Skeletal muscle cell (primary cell): Measurements from ENCODE around the gene SLC18B1.
"Not testable (repeated sequence)": the region's sequence is repeated elsewhere in the genome, so short reads cannot be mapped to it uniquely, and the experiment has no call there.

ENCODE experiments used
- DNase-seq: peaks from one replicate; pipeline ENCODE4 v3.0.0-alpha.2; 2010; ENCODE audit warnings: low read depth
- H3K4me3 ChIP-seq: 2 replicates; pipeline ENCODE4 v1.5.1; 2011; ENCODE audit warnings: low read depth, mild to moderate bottlenecking, control low read depth, low read length, moderate library complexity

Gene SLC18B1

GRCh38 chr6:132804251-132804650 lies 5.8 kb upstream of the SLC18B1 start:
- no peak overlapping the region for H3K4me3 ChIP-seq
- DNase-seq, result no peak

- H3K4me3 ChIP-seq, result no peak overlapping the region
- no peak for DNase-seq
Measured at GRCh38 chr6:132800656-132801055, 2.2 kb upstream of the SLC18B1 start.

DNA sequence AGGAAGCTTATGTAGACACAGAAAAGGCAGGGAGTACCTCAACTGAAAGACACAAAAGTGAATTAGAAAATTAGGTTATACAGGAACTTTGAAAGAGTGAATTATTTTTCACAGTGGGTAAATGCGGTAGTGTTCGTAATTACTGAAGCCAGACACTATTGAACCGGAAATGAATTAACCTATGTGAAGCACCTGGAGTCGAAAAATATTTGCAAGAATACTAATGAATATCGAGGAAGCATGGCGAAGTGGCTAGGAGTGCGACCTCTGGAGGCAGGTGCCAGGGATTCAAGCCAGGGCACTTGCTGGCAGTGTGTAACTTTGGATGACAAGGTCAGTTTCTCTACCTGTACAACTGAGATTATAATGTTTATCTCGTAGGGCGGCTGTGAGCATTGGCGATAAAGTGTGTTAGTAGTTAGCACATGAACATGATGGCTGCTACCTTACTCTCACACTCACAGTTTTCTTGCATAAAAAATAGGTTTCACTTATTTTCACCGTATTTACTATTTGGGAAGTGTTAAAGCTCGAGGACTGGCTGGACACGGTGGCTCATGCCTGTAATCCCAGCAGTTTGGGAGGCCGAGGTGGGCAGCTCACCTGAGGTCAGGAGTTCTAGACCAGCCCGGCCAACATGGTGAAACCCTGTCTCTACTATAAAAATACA lies 567 bp upstream of the SLC18B1 start:
- no peak for DNase-seq
- peak overlapping the region; percentile 72 for H3K4me3 ChIP-seq

GRCh38 chr6:132795461-132795860 lies 3.0 kb downstream of the SLC18B1 start:
- no peak overlapping the region for H3K4me3 ChIP-seq
- DNase-seq, result no peak

DNA sequence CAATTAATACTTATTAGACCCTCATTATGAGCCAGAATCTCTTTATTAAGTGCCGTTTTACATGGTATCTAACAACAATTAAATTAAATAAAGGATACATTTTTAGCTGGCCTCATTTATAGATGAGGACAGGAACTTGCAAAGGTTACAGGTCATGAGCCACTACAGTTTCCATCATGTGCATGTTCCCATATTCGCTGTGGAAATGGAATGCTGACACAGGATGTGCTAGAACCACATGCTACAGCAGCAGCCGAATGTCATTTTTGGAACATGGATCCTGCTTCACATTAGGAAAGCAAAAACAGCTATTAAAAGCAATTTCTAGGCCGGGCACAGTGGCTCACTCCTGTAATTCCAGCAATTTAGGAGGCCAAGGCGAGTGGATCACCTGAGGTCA lies 5.9 kb downstream of the SLC18B1 start:
- no peak for DNase-seq
- no peak overlapping the region for H3K4me3 ChIP-seq

DNA sequence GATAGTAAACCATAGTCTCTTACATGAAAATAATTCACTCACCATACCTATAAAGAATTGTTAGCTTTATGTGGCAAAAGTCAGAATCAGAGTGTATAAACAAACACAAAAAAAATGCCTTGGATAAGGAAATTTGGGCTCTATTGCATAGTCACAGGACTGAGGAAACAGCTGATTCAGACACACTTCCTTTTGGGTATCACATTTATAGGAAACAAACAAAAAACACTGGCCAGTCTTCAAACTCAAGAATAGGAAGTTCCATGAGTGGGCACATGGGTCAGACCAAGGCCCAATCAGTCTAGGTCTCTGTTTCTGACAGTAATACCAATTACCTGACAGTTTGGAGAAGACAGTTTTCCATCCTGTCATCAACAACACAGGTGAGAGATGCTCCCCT lies 8.0 kb downstream of the SLC18B1 start:
- no peak for DNase-seq
- H3K4me3 ChIP-seq, result no peak overlapping the region

- DNase-seq, result no peak
- H3K4me3 ChIP-seq, result no peak overlapping the region
Measured at GRCh38 chr6:132789396-132789776, 9.1 kb downstream of the SLC18B1 start.

GRCh38 chr6:132788658-132789395 lies 9.6 kb downstream of the SLC18B1 start:
- H3K4me3 ChIP-seq, result no peak overlapping the region
- DNase-seq, result no peak

DNA sequence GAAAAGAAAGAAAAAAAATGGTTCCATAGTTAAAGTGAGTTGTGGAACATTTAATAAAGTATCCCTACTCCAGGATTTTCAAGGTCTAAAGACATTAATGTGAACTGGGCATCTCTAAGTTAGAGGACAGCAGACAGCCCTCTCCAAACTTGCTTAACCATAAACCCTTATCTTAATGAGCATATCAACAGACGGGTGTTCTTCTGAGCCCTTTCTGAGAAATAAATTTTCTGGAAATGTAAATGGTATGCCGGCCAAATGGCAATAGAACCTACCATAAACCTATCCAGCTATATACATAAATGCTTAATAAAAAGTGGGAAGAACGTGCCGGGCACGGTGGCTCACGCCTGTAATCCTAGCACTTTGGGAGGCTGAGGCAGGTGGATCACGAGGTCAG lies 12.5 kb downstream of the SLC18B1 start:
- H3K4me3 ChIP-seq, result no peak overlapping the region
- no peak for DNase-seq

DNA sequence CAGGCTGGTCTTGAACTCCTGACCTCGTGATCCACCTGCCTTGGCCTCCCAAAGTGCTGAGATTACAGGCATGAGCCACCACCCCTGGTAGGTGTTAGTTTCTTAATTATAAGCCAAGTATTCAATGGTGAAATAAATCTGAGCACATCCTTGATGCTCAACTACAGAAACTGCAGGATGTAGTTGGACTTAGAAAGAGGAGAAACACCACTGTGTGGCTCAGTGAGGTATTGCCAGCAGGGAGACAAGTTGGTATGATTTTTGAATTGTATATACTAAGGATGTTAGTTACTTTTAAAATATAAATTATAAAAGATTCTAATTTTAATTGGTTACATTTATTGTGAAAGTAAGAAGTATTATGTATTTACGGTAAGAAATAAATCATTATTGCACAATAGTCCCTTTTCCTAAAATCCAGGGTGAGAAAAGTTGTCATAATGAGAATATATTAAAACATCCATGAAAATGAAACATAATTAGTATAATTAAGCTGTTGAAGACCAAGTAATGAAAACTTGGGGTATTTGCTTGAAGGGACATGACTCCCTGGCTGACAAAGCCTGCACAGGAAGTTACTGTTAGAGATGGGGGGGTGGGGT lies 17.6 kb downstream of the SLC18B1 start:
- no peak for DNase-seq

GRCh38 chr6:132777881-132778280 lies 20.6 kb downstream of the SLC18B1 start:
- H3K4me3 ChIP-seq, DNase-seq: not testable (repeated sequence)

More for the DNA sequence above, 17.6 kb downstream of the SLC18B1 start:
- no peak overlapping the region for H3K4me3 ChIP-seq

DNA sequence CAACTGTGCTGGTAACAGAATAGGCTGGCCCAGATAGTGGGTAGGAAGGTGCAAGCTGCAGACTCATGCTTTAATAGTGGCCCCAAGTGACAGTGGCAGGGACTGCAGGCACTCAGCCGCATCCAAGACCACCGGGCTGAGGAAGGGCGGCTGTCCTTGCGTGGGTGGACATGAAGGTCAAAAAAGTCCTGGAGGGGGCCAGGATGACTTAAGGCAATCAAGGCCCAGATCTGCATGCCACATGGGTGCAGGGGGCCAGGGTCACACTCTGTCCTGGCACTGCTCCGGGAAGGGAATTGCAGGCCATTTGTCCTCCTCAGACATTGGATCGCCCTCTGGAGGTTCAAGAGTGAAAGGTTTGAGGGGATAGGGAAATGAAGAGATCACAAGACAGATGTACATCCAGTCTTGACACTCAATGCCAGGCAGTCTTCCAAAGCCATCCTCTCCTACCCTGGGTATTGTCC lies 30.4 kb downstream of the SLC18B1 start:
- no peak for DNase-seq
- no peak overlapping the region for H3K4me3 ChIP-seq

DNA sequence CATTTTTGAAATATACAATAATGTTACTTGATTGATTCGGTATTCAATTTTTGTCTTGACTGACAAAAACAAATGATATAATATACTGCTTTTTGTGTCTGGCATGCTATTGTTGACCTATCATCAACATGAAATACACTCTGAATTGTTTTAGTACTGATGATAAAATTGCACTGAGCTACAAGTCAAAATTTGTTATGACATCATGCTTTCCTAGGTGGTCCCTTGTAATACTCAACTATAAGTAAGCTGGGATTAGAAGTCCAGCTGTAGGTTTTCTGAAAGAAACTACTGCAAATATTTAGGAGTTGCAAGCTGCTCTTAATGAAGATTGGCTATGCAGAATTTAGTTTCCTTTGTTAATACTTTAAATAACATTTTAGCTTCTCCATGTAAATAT lies 32.9 kb downstream of the SLC18B1 start:
- no peak overlapping the region for H3K4me3 ChIP-seq
- DNase-seq, result no peak

DNA sequence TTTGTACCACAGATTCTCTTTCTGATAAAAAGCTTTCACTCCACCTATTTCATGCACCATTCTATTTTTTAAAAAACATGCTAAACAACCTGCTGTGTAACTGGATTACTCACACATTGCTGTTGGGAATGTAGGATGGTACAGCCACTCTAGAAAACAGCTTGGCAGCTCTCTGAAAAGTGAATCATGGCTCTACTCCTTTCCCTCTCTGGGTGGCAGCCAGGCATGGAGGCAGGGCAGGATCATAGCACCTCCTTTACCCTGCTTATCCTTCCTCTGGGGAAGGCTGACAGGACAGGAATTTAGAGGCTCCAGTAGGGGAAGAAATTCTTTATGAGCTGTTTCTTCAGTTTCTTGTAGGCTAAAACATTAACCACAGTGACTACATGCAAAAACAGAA lies 34.1 kb downstream of the SLC18B1 start:
- H3K4me3 ChIP-seq, result no peak overlapping the region
- peak; percentile 77 for DNase-seq

DNA sequence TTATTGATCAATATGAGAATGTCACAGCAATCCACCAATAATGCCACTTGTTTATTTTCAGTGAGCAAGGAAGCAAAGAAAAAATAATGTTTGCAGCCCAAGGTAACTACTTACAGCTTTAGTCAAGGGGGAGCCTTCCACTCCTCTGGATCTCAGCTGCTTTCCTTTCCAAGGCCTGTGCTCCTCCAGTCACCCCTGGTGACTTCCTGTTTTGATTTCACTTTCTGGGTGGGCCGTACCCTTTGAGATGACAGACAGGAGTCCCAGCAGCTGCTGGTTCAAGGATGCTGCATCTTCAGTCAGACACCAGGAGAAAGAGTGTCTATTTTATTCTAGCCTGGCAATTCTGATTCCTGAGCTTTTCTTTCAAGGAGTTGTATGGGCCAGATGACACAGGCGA lies 35.2 kb downstream of the SLC18B1 start:
- no peak overlapping the region for H3K4me3 ChIP-seq

DNA sequence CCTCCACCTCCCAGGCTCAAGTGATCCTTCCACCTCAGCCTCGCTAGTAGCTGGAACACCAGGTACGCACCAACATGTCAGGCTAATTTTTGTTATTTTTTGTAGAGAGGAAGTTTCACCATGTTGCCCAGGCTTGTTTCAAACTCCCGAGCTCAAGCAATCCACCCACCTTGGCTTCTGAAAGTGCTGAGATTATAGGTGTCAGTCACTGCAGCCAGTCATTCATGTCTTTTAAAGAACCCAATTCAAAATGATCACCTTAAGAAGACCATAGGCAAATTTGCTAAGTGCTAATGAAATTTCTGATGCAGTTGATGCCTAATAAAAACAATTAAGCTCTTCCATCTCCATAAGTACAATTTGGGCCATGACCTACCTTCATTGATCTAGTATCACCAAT lies 38.2 kb downstream of the SLC18B1 start:
- no peak for DNase-seq
- no peak overlapping the region for H3K4me3 ChIP-seq

More for the DNA sequence above, 35.2 kb downstream of the SLC18B1 start:
- no peak for DNase-seq

DNA sequence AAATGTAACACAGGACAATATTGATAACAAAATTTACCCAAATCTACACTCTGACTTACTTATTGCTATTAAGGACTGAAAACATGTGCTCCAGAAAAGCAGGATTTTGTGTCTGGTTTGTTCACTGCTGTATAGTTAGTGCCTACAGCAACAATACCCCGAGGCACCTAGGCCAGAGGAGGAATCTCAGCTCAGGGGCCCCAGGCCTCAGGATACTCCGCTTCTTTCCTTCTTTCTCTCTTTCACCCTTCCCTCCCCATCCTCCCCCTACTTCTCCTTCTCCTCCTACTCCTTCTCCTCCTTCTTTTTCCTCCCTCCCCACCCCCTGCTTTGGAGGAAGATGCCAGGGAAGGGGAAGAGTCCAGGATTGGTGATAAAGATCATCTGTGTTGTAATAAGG lies 39.7 kb downstream of the SLC18B1 start:
- H3K4me3 ChIP-seq, result no peak overlapping the region
- no peak for DNase-seq

- no peak overlapping the region for H3K4me3 ChIP-seq
- no peak for DNase-seq
Measured at GRCh38 chr6:132752255-132752654, 46.2 kb downstream of the SLC18B1 start.

GRCh38 chr6:132751828-132752227 lies 46.6 kb downstream of the SLC18B1 start:
- DNase-seq, result no peak
- H3K4me3 ChIP-seq, result no peak overlapping the region

- no peak overlapping the region for H3K4me3 ChIP-seq
- no peak for DNase-seq
Measured at GRCh38 chr6:132751306-132751705, 47.1 kb downstream of the SLC18B1 start.
